KMS-11 (cell line): ENCODE measurements around the gene DIO2.

Source experiments
- H2AFZ ChIP-seq: fragments of 200-600 bp; sonication (generic); 2 replicates; pipeline ENCODE4 v1.6.1; 2016; ENCODE audit warnings: antibody characterized with exemption, mixed run types, low read depth
- H3K27ac ChIP-seq: fragments of 200-600 bp; sonication (generic); 2 replicates; pipeline ENCODE4 v1.6.1; 2016; ENCODE audit warnings: mild to moderate bottlenecking, mixed run types
- H3K27me3 ChIP-seq: fragments of 200-600 bp; sonication (generic); 2 replicates; pipeline ENCODE4 v1.6.1; 2017; ENCODE audit warnings: mild to moderate bottlenecking, low read depth, mixed run types, moderate library complexity; ENCODE audit not compliant: insufficient read depth
- H3K36me3 ChIP-seq: fragments of 200-600 bp; sonication (generic); 2 replicates; pipeline ENCODE4 v1.6.1; 2017; ENCODE audit warnings: mild to moderate bottlenecking, mixed run types; ENCODE audit not compliant: insufficient read depth
- H3K4me1 ChIP-seq: fragments of 200-600 bp; sonication (generic); 2 replicates; pipeline ENCODE4 v1.6.1; 2016; ENCODE audit warnings: mild to moderate bottlenecking, low read depth, mixed run types; ENCODE audit not compliant: poor library complexity, severe bottlenecking
- H3K4me2 ChIP-seq: fragments of 200-600 bp; sonication (generic); 2 replicates; pipeline ENCODE4 v1.7.0; 2016; ENCODE audit warnings: mild to moderate bottlenecking, mixed run types
- H3K4me3 ChIP-seq: fragments of 200-600 bp; sonication (generic); IDR thresholded peaks from 2 replicates; pipeline ENCODE4 v1.6.1; 2017; ENCODE audit warnings: low read depth, low read length, mixed read lengths; ENCODE audit not compliant: insufficient read depth
- H3K79me2 ChIP-seq: fragments of 200-600 bp; sonication (generic); 2 replicates; pipeline ENCODE4 v1.6.1; 2016; ENCODE audit warnings: low read depth, mixed run types; ENCODE audit not compliant: insufficient read depth
- H3K9ac ChIP-seq: fragments of 200-600 bp; sonication (generic); 2 replicates; pipeline ENCODE4 v1.6.1; 2016; ENCODE audit warnings: mild to moderate bottlenecking, mixed run types
- H4K20me1 ChIP-seq: fragments of 200-600 bp; sonication (generic); 2 replicates; pipeline ENCODE4 v1.6.1; 2016; ENCODE audit warnings: mild to moderate bottlenecking, mixed run types; ENCODE audit not compliant: insufficient read depth
- CTCF ChIP-seq: fragments of 200-600 bp; sonication (generic); conservative IDR thresholded peaks from 2 replicates; pipeline ENCODE4 v1.6.1; 2017; ENCODE audit warnings: low read depth, mild to moderate bottlenecking, antibody characterized with exemption, low read length, moderate library complexity, mixed read lengths

DIO2 gene

GRCh38 chr14:80188571-80188970 is 22.7 kb downstream of the DIO2 start:
- no peak for TF ChIP-seq CTCF
- H3K4me2 ChIP-seq, result no peak overlapping the region
- H3K4me1 ChIP-seq, result no peaks in the 10 kb centered on the region
- H3K27me3 ChIP-seq, result no peaks in the 10 kb centered on the region
- no peak overlapping the region for H2AFZ ChIP-seq
- no peaks in the 10 kb centered on the region for H4K20me1 ChIP-seq
- no peak overlapping the region for H3K4me3 ChIP-seq
- H3K27ac ChIP-seq, result no peak overlapping the region
- no peaks in the 10 kb centered on the region for H3K79me2 ChIP-seq
- no peak overlapping the region for H3K9ac ChIP-seq
- H3K36me3 ChIP-seq, result no peaks in the 10 kb centered on the region

- no peak overlapping the region for H3K9ac ChIP-seq
- H3K79me2 ChIP-seq, result no peaks in the 10 kb centered on the region
- TF ChIP-seq CTCF, result no peak
- H3K27ac ChIP-seq, result no peak overlapping the region
- no peaks in the 10 kb centered on the region for H3K4me1 ChIP-seq
- H3K4me2 ChIP-seq, result no peak overlapping the region
- no peaks in the 10 kb centered on the region for H3K36me3 ChIP-seq
- no peaks in the 10 kb centered on the region for H4K20me1 ChIP-seq
- no peaks in the 10 kb centered on the region for H3K27me3 ChIP-seq
- H2AFZ ChIP-seq, result no peak overlapping the region
- no peak overlapping the region for H3K4me3 ChIP-seq
Observed at GRCh38 chr14:80186301-80186800, 25.0 kb downstream of the DIO2 start.

- TF ChIP-seq CTCF, result no peak
- no peaks in the 10 kb centered on the region for H4K20me1 ChIP-seq
- H3K79me2 ChIP-seq, result no peaks in the 10 kb centered on the region
- H3K4me1 ChIP-seq, result no peaks in the 10 kb centered on the region
- H3K27ac ChIP-seq, result no peak overlapping the region
- H2AFZ ChIP-seq, result no peak overlapping the region
- no peaks in the 10 kb centered on the region for H3K27me3 ChIP-seq
- H3K36me3 ChIP-seq, result no peaks in the 10 kb centered on the region
- H3K4me2 ChIP-seq, result no peak overlapping the region
- no peak overlapping the region for H3K9ac ChIP-seq
- H3K4me3 ChIP-seq, result no peak overlapping the region
Observed at GRCh38 chr14:80176893-80177292, 34.4 kb downstream of the DIO2 start.

DNA sequence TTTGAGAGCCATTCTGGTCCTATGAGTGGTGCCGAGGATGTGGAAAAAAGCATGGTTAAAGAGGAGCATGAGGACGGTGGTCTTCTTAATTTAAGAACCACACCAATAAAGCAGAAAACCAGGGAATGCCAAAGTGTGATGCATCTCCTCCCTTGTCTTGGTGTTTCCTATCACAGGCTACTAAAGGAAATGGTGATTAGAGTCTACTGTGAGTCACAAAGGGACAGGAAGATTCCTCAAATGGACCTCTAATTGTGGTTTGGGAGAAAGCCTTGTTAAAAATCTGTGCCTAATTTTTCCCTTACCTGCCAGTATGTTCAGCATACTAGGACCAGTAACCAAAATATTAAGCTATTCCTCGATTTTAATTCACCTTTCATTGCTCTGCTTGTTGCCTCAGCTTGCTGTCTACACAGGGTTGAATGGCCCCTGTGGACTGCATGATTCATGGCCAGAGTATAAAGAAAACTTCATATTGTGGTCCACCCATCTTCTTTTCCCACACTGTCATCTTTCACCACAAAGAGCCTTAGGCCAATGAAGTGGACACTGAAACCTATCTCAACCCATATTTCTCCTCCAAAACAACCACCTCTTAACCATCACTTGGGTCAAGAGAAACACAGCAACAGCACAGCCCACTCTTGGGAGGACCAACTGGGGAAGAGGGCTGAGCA is 38.8 kb downstream of the DIO2 start:
- Histone ChIP-seq H3K79me2 (no peaks in the 10 kb centered on the region), H3K27ac (no peak overlapping the region), H2AFZ (no peak overlapping the region), H3K9ac (no peak overlapping the region), H3K27me3 (no peaks in the 10 kb centered on the region), H3K4me1 (no peaks in the 10 kb centered on the region), H3K36me3 (no peaks in the 10 kb centered on the region), H3K4me2 (no peak overlapping the region), H4K20me1 (no peaks in the 10 kb centered on the region), H3K4me3 (no peak overlapping the region)
- TF ChIP-seq CTCF, result no peak
